Measurements from ENCODE around the gene TSPEAR.

TSPEAR gene

GRCh38 chr21:44479556-44480199 lies 231.7 kb downstream of the TSPEAR start:
- peak in 1 of 2 donors; percentile 8 for DNase-seq (ENCODE audit: extremely low read depth in 1 of 2, low read depth in 1 of 2)

GRCh38 chr21:44478801-44479167 lies 232.6 kb downstream of the TSPEAR start:
- no peak for DNase-seq (ENCODE audit: extremely low read depth in 1 of 2, low read depth in 1 of 2)

- no peak for DNase-seq (ENCODE audit: extremely low read depth in 1 of 2, low read depth in 1 of 2)
These were observed 233.1 kb downstream of the TSPEAR start for GRCh38 chr21:44478124-44478800.

- DNase-seq (ENCODE audit: extremely low read depth in 1 of 2, low read depth in 1 of 2): no peak
These were observed 233.7 kb downstream of the TSPEAR start for GRCh38 chr21:44477712-44478111.

- no peak for DNase-seq (ENCODE audit: extremely low read depth in 1 of 2, low read depth in 1 of 2)
These were observed 234.2 kb downstream of the TSPEAR start for GRCh38 chr21:44477131-44477530.

- no peak for DNase-seq (ENCODE audit: extremely low read depth in 1 of 2, low read depth in 1 of 2)
These were observed 236.0 kb downstream of the TSPEAR start for GRCh38 chr21:44475266-44475845.

GRCh38 chr21:44473915-44474555 lies 237.3 kb downstream of the TSPEAR start:
- no peak for DNase-seq (ENCODE audit: extremely low read depth in 1 of 2, low read depth in 1 of 2)

GRCh38 chr21:44471996-44472395 lies 239.4 kb downstream of the TSPEAR start:
- no peak for DNase-seq (ENCODE audit: extremely low read depth in 1 of 2, low read depth in 1 of 2)

GRCh38 chr21:44471341-44471740 lies 240.0 kb downstream of the TSPEAR start:
- no peak for DNase-seq (ENCODE audit: extremely low read depth in 1 of 2, low read depth in 1 of 2)

- no peak for DNase-seq (ENCODE audit: extremely low read depth in 1 of 2, low read depth in 1 of 2)
These were observed 243.5 kb downstream of the TSPEAR start for GRCh38 chr21:44467859-44468195.

- no peak for DNase-seq (ENCODE audit: extremely low read depth in 1 of 2, low read depth in 1 of 2)
These were observed 244.1 kb downstream of the TSPEAR start for GRCh38 chr21:44466996-44467858.

GRCh38 chr21:44466351-44466954 lies 244.9 kb downstream of the TSPEAR start:
- no peak for DNase-seq (ENCODE audit: extremely low read depth in 1 of 2, low read depth in 1 of 2)

- DNase-seq (ENCODE audit: extremely low read depth in 1 of 2, low read depth in 1 of 2): no peak
These were observed 247.0 kb downstream of the TSPEAR start for GRCh38 chr21:44464351-44464750.

GRCh38 chr21:44463724-44464123 lies 247.6 kb downstream of the TSPEAR start:
- no peak for DNase-seq (ENCODE audit: extremely low read depth in 1 of 2, low read depth in 1 of 2)

- DNase-seq (ENCODE audit: extremely low read depth in 1 of 2, low read depth in 1 of 2): no peak
These were observed 248.6 kb downstream of the TSPEAR start for GRCh38 chr21:44462834-44463200.

- DNase-seq (ENCODE audit: extremely low read depth in 1 of 2, low read depth in 1 of 2): no peak
These were observed 249.1 kb downstream of the TSPEAR start for GRCh38 chr21:44462086-44462833.

- DNase-seq (ENCODE audit: extremely low read depth in 1 of 2, low read depth in 1 of 2): no peak
These were observed 249.8 kb downstream of the TSPEAR start for GRCh38 chr21:44461464-44462001.

- no peak for DNase-seq (ENCODE audit: extremely low read depth in 1 of 2, low read depth in 1 of 2)
These were observed 250.4 kb downstream of the TSPEAR start for GRCh38 chr21:44461005-44461404.

- DNase-seq (ENCODE audit: extremely low read depth in 1 of 2, low read depth in 1 of 2): no peak
These were observed 251.0 kb downstream of the TSPEAR start for GRCh38 chr21:44460441-44460755.
